CD4-positive, alpha-beta T cell treated with Interleukin-6 for 4 hours (primary cell): ENCODE measurements around the gene MIGA2.
"Not testable (repeated sequence)": the region's sequence is repeated elsewhere in the genome, so short reads cannot be mapped to it uniquely, and the experiment has no call there.

Experiments
- DNase-seq: peaks from one replicate; pipeline ENCODE4 v3.0.0-alpha.2; 2020; ENCODE audit warnings: mixed read lengths

MIGA2 gene, protein sequence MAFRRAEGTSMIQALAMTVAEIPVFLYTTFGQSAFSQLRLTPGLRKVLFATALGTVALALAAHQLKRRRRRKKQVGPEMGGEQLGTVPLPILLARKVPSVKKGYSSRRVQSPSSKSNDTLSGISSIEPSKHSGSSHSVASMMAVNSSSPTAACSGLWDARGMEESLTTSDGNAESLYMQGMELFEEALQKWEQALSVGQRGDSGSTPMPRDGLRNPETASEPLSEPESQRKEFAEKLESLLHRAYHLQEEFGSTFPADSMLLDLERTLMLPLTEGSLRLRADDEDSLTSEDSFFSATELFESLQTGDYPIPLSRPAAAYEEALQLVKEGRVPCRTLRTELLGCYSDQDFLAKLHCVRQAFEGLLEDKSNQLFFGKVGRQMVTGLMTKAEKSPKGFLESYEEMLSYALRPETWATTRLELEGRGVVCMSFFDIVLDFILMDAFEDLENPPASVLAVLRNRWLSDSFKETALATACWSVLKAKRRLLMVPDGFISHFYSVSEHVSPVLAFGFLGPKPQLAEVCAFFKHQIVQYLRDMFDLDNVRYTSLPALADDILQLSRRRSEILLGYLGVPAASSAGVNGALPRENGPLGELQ

DNA sequence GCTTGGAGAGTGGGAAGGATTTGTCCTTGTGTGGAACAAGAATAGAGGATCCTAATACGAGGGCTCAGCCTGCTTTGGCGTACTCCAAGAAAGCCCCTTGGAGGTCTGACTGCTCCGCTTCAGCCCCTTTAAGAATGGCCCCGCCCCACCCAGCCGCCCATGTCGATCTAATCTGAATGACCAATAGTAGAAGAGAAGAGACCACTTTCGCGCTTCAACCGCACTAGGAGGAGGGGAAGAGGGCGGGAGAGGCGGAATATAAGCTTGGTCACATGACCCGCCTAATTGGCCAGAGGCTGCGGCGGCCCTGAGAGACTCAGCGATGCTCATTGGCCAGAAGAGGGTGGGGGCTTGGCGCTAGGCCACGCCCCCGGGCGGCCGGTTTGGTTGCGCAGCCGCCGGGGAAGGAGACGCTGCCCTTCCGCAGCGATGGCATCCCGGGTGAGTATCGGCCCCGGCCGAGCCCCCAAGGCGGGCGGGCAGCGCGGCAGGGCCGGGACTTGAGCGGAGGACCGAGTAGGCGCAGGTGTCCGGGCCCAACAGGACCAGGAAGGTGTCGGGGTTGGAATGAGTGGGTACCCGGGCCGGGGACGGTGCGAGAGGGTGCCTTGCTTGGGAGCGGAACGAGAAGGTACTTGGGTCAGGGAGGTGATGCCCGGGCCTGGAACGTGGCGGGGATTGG is at the start of gene MIGA2:
Gene MIGA2 (plus strand): TSS at position 386 of the 682 bp plus-strand sequence. CDS start 3,969 bp downstream, outside the sequence.
- DNase-seq, result peak; percentile 96

DNA sequence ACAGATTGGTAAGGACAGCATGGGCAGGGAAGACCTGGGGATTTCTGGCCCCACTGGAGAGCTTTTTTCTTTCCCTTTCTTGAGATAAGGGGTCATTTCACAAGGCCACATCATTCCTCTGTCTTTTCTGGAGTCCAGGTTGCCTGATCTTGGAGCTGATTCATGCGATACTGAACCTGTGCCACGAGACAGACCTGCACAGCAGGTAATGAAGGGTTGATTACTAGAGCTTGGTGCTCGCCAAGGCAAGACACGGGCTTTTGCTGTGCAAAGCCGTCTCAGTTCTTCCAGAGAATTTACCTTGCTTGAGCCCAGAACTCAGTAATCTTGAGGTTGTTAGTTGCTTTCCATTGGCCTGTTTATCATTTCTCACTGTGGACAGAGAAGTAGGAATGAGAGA is 49.8 kb upstream of the MIGA2 start:
- DNase-seq, result no peak

DNA sequence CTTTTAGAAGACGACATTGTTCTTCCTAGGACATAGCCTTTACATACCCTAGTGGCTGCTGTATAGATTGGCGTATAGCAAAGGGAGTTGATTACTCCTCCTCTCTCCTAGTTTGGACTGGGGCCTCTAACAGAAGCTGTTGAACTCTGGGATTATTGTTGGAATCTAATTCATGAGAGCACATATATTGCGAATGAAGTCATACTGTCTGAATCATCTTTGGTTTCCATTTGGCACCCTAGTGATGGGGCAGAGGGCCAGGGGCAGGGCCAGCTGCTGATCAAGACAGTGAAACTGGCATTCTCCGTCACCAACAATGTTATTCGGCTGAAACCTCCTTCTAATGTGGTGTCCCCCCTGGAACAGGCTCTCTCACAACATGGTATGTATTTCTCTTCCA is 48.6 kb upstream of the MIGA2 start:
- DNase-seq, result no peak

DNA sequence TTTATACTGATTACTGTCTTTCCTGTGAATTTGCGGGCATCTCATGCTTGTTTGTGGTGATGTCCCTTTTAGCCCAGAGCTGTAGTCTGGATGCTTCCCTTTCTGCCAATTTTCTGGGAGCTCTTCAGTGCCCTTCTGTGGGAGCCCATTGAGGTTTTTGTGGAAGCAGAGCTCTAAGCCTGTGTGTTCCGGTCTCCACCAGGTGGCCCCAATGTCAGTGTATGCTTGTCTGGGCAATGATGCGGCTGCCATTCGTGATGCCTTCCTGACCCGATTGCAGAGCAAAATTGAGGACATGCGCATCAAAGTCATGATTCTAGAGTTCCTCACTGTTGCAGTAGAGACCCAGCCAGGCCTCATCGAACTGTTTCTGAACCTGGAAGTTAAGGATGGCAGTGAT is 43.4 kb upstream of the MIGA2 start:
- DNase-seq, result no peak

DNA sequence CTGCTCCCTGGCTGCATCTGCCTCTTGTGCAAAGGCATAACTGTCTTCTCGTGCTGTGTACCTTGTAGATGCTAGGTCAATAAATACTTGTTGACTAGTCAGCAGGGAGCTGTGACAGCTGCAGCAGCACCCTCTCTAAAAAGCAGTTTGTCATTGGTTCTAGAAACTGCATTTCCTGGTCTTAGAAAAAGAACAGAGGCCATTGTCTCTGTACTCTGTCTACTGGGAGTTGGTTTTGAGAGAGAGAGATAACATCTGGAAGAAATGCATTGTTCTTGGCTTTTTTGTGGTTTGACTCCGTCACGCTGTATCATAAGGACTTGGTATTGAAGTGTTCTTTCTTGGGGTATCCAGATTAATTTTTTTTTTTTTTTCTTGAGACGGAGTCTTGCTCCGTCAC is 40.6 kb upstream of the MIGA2 start:
- DNase-seq, result no peak

DNA sequence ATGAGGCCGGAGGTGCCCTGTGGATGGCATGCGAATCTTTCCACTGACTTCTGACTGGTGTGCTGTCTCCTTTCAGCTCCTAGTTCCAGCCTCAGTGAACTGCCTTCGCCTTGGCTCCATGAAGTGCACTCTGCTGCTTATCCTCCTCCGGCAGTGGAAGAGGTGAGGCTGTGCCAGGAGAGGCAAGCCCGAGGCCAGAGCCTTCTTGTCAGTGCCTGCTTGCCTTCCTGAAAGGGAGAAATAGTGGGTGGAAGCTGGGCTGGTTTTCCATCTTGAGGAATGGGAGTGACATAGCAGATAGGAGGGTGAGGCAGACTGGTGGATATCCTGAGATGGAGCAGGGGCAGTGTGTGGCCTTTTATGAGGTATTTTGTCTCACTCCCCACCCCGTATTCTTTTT is 38.0 kb upstream of the MIGA2 start:
- no peak for DNase-seq

DNA sequence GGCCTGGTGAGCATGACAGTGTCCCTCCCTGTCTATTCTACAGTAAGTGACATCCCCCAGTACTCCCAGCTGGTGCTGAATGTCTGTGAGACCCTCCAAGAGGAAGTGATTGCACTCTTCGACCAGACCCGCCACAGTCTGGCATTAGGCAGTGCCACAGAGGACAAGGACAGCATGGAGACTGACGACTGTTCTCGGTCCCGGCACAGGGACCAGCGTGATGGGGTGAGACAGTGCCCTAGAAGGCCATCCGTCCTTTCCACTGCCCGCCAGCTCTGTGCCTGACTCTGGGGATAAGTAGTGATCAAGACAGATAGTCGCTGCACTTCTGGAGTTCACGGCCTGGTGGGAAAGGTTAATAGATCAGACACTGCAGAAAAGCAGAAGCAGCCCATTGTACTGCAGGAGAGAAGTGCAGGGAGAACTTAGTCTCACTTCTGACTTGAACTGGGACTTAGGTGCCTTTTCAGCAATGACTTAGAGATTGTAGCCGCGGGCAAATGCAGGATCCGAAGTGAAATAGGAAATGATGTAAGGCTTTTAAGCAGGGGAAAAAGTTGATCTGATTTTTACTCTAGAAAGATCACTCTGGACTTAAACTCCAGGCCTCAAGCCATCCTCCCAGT is 36.7 kb upstream of the MIGA2 start:
- no peak for DNase-seq

DNA sequence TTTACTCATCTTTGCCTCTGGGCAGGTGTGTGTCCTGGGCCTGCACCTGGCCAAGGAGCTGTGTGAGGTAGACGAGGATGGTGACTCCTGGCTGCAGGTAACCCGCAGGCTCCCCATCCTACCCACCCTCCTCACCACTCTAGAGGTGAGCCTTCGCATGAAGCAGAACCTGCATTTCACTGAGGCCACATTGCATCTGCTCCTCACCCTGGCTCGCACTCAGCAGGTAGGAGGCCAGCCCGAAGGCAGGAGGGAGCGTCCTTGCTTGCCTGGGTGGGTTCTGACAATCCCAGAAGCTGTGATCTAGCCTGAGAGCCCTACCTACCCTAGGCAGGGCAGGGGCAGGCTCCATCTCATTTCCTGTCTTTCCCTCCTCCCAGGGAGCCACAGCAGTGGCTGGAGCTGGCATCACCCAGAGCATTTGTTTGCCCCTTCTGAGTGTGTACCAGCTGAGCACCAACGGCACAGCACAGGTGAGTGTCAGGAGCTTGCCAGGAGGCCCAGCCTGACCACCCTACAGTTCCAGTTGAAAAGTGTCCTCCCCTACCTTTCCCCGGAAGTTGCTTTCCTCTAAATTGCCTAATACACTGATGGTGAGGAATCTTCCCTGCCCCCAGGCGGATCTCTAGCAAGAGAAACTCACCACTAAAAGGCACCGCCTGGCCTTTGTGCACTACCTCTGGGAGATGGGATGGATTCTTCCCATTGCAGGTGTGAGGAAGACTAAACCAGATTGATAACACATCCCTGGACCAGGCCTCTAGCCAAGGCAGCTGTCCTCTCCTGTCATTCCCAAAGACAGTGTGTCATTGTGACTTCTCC is 34.7 kb upstream of the MIGA2 start:
- DNase-seq, result no peak

DNA sequence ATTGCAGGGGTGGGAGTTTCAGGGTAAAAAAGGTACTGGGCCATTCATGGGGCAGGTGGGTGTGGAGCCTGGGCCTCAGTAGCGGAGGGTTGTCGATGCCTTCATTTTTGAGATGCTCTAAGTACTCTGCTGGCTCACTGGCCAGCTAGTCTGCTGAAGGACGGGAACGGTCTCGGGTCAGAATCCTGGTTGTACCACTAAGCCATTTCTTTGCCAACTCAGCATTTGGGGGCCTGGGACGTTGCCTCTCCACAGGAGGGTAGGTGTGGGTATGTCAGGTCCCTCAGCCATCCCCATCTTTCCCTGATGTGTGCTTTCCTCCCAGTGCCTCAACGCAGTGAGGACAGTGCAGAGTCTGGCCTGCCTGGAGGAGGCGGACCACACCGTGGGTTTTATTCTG is 33.4 kb upstream of the MIGA2 start:
- no peak for DNase-seq

DNA sequence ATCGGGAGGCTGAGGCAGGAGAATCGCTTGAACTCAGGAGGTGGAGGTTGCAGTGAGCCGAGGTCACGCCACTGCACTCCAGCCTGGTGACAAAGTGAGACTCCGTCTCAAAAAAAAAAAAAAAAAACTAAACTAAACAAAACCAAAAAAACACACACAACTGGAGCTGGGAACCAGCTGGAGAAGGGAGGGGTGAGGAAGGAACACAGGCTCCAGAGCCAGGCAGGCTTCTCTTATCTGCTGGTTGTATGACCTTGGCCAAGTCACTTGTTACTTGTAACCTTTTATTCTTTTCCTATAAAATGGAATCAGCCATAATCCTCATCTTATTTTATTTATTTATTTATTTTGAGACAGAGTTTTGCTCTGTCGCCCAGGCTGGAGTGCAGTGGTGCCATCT is 32.3 kb upstream of the MIGA2 start:
- DNase-seq, result not testable (repeated sequence)

DNA sequence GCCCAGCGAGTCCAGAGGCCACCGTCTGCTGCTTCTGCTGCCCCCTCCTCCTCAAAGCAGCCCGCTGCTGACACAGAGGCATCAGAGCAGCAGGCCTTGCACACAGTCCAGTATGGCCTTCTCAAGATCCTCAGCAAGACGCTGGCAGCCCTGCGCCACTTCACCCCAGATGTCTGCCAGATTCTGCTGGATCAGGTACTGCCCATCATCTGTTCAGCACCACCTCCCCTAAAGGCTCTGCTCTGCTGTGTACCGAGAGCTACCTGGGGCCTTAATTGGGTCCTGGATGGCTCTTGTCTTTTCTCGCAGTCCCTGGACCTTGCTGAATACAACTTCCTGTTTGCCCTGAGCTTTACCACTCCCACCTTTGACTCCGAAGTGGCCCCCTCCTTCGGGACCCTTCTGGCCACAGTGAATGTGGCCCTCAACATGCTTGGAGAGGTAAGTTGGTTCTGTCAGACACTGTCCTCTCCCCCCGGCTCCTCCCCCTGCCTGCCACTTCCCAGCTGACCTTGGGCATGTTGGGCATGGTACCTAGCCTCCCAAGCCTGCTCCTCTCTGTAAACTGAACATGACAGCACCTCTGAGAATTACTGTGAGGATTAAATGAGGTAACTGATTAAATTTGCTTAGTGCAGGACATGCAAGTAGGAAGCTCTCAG is 31.0 kb upstream of the MIGA2 start:
- DNase-seq, result no peak

DNA sequence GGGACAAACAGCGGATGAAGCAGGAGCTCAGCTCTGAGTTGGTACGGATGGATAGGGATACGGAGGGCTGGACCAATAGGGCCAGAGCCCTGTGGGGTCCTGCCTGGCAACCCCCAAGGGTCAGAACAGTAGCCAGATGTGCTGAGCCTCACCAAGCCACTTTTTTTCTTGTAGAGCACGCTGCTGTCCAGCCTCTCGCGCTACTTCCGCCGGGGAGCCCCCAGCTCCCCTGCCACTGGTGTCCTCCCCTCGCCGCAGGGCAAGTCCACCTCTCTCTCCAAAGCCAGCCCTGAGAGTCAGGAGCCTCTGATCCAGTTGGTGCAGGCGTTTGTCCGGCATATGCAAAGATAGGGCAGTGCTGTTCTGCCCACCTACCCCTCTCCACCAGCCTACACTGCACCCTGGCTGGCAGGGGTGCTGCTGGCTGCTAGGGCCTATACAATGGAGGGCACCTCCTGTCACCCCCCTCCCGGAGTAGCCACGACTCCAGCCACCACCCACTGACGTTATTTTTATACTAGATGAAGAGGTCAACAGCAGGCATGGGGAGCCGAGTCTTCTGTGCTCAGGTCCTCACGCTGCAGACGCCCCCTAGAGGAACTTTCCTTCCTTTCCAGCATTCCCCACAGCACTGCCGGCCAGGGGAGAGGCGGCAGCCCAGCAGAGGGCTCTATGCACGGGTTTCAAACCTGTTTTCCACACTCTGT is 29.9 kb upstream of the MIGA2 start:
- DNase-seq, result peak; percentile 60

DNA sequence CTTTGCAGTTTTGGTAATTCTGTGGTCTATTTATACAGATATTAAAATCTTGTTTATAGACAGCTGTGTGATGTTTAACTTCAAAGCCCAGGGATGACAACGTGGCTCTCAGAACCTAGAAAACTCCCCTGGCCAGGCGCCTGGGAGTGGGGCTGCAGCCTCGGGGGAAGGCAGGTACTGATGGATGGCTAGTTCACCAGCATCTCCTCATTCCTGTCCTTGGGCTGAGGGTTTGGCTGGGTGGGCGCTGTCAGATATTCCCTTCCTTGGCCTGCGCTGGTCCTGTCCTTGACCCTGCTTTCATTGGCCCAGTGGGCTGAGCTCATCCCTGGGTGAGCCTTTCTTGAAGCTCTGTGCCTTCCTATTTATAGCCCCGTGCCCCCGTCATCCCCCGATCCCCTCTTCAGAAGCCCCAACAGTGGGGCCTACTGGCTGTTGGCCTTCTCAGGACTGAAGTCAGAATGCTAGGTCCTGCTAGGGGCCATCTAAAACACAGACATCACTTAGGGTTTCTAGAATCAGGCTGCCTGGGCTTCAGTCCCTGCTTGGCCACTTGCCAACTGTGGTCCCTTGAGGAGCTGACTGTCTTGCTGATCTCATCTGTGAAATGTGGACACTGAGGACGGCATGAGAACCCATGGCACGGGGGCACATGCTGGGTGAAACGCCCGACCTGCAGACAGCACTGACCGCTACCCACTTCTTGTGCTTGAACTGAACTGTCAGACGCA is 29.2 kb upstream of the MIGA2 start:
- no peak for DNase-seq

DNA sequence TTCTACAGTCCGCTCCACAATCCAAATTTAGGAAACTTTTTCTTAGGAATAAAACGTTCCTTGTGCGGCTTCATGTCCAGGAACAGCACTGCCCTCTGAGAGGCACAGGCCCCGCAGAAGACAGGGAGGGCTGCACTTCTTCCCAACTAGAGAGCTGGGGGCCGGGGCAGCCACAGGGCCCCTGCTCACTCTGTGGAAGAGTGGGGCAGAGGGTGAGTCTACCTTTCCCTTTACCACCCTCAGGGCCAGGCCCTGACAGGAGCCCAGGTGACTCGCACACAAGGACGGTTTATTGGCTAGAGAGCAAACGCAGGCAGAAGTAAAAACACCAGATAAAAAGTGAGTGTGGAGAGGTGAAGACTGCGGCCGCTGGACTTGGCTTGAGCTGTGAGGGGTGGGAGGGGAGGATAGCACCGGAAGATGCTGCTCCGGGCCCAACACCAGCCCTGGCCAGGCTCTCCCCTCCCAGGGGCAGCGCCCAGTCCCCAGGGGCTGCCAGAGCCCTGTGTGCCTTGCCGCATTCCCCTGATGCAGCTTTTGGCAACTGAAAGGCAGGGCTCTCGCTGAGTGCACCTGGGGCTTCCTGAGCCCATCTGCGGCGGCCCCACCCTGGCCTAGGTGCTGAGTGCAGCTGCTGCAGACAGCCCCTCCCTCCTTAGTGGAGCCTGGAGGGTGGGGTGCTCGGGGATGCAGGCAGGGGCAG is 28.5 kb upstream of the MIGA2 start:
- no peak for DNase-seq

DNA sequence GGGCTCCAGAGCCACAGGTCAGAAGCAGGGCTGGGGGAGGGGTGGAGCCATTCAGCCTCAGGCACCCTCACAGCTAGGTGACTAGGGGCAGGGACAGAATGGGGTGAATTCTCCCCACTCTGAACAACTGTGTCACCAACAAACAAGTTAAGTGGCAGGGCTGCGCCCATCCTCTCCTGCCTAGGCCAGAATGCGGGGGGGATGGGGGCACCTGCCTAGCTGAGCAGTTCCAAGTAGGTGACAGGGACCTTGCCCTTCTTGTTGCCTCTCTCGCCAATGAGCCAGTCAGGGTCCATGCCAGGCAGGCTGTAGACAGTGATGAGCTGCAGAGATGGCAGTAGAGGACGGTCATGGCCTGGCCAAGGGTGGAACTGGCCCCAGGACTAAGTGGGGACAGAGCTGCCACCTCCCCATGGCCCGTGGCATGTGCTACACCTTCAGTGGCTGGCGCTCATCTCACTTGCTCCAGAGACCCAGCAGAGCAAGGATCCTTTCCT is 27.9 kb upstream of the MIGA2 start:
- DNase-seq, result no peak

DNA sequence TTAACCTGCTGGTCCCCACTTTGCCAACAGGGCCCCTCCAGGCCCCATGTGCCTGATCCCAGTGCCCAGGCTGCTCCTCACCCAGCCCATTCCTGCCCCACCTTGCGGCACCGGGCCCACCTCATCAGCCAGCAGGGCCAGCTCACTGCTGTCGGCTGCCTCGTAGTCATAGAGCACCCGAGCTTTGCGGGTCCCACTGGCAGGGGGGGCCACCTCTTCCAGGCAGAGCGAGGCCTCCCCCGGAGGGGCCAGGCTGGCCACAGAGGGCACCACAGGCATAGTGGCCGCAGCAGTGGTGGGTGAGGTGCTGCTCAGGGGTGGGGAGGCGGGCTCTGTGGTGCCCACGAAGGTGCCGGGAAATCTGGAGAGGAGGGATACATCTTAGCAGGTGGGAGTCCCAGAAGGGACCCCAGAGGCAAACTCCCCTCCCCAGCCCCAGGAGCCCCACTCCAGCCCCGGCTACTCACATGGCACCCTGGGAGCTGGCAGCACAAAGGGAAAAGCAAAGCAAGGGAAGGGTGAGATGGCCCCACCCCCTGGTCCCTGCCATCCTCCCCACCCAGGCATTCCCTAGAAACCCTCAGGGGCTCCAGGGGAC is 27.3 kb upstream of the MIGA2 start:
- DNase-seq, result no peak

DNA sequence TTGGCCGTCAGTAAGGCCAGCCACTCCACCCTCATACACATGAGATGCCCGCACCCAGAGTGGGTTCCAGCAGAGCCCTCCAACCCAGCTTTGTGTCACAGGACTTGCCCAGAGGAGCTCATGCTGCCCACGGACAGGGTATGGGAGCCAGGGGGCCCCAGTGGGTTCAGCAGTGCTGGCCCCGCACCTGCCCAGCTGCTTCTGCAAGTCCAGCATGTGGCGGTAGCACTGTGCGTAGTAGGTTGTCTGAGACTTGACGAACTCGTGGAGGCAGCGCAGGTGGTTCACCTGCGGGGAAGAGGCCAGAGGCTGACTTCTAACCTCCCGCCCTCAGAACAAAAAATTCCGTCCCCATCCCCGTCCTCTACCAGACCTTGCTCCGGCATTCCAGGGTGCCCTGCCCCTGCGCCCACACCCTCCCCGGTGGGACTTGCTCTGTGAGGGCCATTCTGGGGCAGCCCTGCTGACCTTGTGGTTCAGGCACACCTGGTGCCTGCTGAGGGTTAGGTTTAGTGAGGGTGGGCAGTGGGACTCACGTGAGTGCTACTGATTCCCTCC is 26.8 kb upstream of the MIGA2 start:
- DNase-seq, result no peak

DNA sequence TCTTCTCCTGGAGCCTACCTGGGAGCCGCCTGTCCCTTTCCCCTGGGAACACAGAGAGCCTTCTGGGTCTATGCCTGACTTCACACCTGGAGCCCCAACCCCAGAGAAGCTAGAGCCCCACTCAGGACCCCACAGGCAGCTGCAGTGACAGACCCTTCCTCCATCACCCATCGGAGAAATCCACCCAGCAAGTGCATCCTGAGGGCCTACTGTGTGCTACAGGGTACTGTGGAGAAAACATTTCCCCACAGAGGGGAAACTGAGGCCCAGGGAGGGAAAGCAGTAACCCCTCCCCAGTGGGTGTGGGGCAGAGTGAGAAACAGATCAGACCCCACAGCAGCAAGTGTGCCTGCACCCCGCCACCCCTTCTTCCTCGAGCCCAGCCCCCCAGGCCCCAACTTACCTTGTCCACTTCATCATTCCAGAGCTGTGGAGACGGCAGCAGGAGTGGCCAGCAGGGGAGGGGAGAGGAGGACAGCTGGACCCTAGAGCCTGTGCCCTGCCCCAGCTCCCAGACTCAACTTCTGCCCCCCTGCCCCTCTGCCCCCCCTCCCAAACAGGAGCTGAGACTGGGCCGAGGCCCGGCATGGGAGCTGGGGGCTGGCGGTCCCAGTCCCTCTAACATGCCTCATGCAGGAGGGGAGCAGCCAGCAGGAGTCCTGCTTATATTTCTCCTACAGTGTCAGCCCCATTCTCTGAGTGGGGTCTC is 26.0 kb upstream of the MIGA2 start:
- DNase-seq, result no peak
